MM.1S (cell line): ENCODE data around the gene PDE3B.
"Not testable (repeated sequence)": the region's sequence is repeated elsewhere in the genome, so short reads cannot be mapped to it uniquely, and the experiment has no call there.

Source experiments
- DNase-seq: peaks from one replicate; pipeline ENCODE4 v3.0.0-alpha.2; 2015
- H2AFZ ChIP-seq: fragments of 300-600 bp; sonication (generic); 2 replicates; pipeline ENCODE4 v1.6.0; 2016; ENCODE audit warnings: antibody characterized with exemption, low read length
- H3F3A ChIP-seq: fragments of 300-600 bp; sonication (generic); 2 replicates; pipeline ENCODE4 v1.6.1; 2016; ENCODE audit warnings: mild to moderate bottlenecking, antibody characterized with exemption, low read length, moderate library complexity, mixed read lengths; ENCODE audit not compliant: insufficient read depth
- H3K27ac ChIP-seq: fragments of 300-600 bp; sonication (generic); 2 replicates; pipeline ENCODE4 v1.5.1; 2016; ENCODE audit warnings: mild to moderate bottlenecking, low read length
- H3K27me3 ChIP-seq: fragments of 300-600 bp; sonication (generic); replicated peaks from 2 replicates; pipeline ENCODE4 v1.6.0; 2016; ENCODE audit warnings: low read length; ENCODE audit not compliant: insufficient read depth
- H3K36me3 ChIP-seq: fragments of 300-600 bp; sonication (generic); replicated peaks from 2 replicates; pipeline ENCODE4 v1.6.1; 2016; ENCODE audit warnings: mild to moderate bottlenecking, low read length, mixed read lengths; ENCODE audit not compliant: insufficient read depth
- H3K4me1 ChIP-seq: fragments of 300-600 bp; sonication (generic); 2 replicates; pipeline ENCODE4 v1.6.1; 2016; ENCODE audit warnings: low read length, mixed read lengths
- H3K4me2 ChIP-seq: fragments of 300-600 bp; sonication (generic); 2 replicates; pipeline ENCODE4 v1.6.0; 2016; ENCODE audit warnings: low read depth, low read length
- H3K4me3 ChIP-seq: fragments of 300-600 bp; sonication (generic); 2 replicates; pipeline ENCODE4 v1.5.1; 2016; ENCODE audit warnings: low read length, mixed read lengths
- H3K79me2 ChIP-seq: fragments of 300-600 bp; sonication (generic); 2 replicates; pipeline ENCODE4 v1.6.1; 2016; ENCODE audit warnings: mixed run types, low read length, mixed read lengths
- H3K9ac ChIP-seq: fragments of 300-600 bp; sonication (generic); 2 replicates; pipeline ENCODE4 v1.6.1; 2016; ENCODE audit warnings: low read length, mixed read lengths
- H3K9me2 ChIP-seq: fragments of 300-600 bp; sonication (generic); replicated peaks from 2 replicates; pipeline ENCODE4 v1.6.1; 2016; ENCODE audit warnings: mild to moderate bottlenecking, low read length, mixed read lengths; ENCODE audit not compliant: insufficient read depth
- H3K9me3 ChIP-seq: fragments of 300-600 bp; sonication (generic); replicated peaks from 2 replicates; pipeline ENCODE4 v1.6.1; 2016; ENCODE audit warnings: mild to moderate bottlenecking, low read length, mixed read lengths; ENCODE audit not compliant: insufficient read depth
- H4K20me1 ChIP-seq: fragments of 300-600 bp; sonication (generic); 2 replicates; pipeline ENCODE4 v1.6.1; 2016; ENCODE audit warnings: mild to moderate bottlenecking, low read length, moderate library complexity, mixed read lengths; ENCODE audit not compliant: insufficient read depth
- EZH2 ChIP-seq: fragments of 300-600 bp; sonication (generic); optimal IDR thresholded peaks from 2 replicates; pipeline ENCODE3; 2017; ENCODE audit warnings: low read depth, mild to moderate bottlenecking, antibody characterized with exemption, low read length, mixed read lengths
- EZH2phosphoT487 ChIP-seq: fragments of 300-600 bp; sonication (generic); IDR thresholded peaks from 2 replicates; pipeline ENCODE4 v1.6.1; 2018; ENCODE audit warnings: antibody characterized with exemption, low read length
- TF ChIP-seq, protein P1 (sequence below): fragments of 300-600 bp; sonication (generic); IDR thresholded peaks from 2 replicates; pipeline ENCODE4 v1.5.1; 2016; ENCODE audit warnings: antibody characterized with exemption, low read length, mixed read lengths

PDE3B gene

DNA sequence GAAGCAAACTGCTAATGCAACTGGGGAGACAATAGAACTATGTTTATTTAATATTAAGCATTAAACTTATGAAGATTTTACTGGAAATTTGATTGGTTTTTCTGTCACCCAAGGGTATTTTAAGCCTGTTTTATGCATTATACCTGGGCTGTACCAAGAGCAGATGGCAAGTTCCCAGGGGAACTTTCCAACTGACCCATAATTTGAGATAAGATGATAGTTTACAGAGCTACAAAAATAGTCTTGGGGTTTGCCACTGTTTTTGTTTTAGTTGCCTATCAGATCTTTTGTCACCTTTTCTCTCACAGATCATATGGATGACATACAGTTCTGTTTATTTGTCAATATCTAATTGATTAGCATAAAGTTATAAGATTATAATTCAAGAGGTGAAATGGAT is 43.9 kb downstream of the PDE3B start:
- no peak overlapping the region for H3K4me2 ChIP-seq
- no peak for DNase-seq
- TF ChIP-seq, protein P1, sequence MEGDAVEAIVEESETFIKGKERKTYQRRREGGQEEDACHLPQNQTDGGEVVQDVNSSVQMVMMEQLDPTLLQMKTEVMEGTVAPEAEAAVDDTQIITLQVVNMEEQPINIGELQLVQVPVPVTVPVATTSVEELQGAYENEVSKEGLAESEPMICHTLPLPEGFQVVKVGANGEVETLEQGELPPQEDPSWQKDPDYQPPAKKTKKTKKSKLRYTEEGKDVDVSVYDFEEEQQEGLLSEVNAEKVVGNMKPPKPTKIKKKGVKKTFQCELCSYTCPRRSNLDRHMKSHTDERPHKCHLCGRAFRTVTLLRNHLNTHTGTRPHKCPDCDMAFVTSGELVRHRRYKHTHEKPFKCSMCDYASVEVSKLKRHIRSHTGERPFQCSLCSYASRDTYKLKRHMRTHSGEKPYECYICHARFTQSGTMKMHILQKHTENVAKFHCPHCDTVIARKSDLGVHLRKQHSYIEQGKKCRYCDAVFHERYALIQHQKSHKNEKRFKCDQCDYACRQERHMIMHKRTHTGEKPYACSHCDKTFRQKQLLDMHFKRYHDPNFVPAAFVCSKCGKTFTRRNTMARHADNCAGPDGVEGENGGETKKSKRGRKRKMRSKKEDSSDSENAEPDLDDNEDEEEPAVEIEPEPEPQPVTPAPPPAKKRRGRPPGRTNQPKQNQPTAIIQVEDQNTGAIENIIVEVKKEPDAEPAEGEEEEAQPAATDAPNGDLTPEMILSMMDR = no peak
- TF ChIP-seq EZH2 (no peak), EZH2phosphoT487 (no peak)

GRCh38 chr11:14687943-14688627 is 44.5 kb downstream of the PDE3B start:
- no peak overlapping the region for H3K4me2 ChIP-seq
- H3K9me2 ChIP-seq = no peaks in the 10 kb centered on the region
- H4K20me1 ChIP-seq = 0 out of 2 replicates have a peak, but pooled peaks cover 2% of the 10 kb centered on the region
- H3K9ac ChIP-seq = no peak overlapping the region
- no peak overlapping the region for H3K27ac ChIP-seq
- no peaks in the 10 kb centered on the region for H3F3A ChIP-seq
- H2AFZ ChIP-seq = no peak overlapping the region
- no peaks in the 10 kb centered on the region for H3K27me3 ChIP-seq
- DNase-seq = no peak
- no peaks in the 10 kb centered on the region for H3K9me3 ChIP-seq
- H3K79me2 ChIP-seq = no peaks in the 10 kb centered on the region
- no peak overlapping the region for H3K4me3 ChIP-seq
- H3K4me1 ChIP-seq = no peaks in the 10 kb centered on the region
- H3K36me3 ChIP-seq = no peaks in the 10 kb centered on the region
- TF ChIP-seq EZH2phosphoT487 (no peak), EZH2 (no peak)
- TF ChIP-seq, protein P1 = no peak

More for the DNA sequence above, 43.9 kb downstream of the PDE3B start:
- Histone ChIP-seq H3K36me3 (no peaks in the 10 kb centered on the region), H2AFZ (no peak overlapping the region), H3K9me2 (no peaks in the 10 kb centered on the region), H3K9me3 (no peaks in the 10 kb centered on the region), H3K9ac (no peak overlapping the region), H3K4me3 (no peak overlapping the region), H3F3A (no peaks in the 10 kb centered on the region), H3K27me3 (no peaks in the 10 kb centered on the region), H3K79me2 (no peaks in the 10 kb centered on the region), H4K20me1 (0 out of 2 replicates have a peak, but pooled peaks cover 2% of the 10 kb centered on the region), H3K4me1 (no peaks in the 10 kb centered on the region), H3K27ac (no peak overlapping the region)

GRCh38 chr11:14695656-14696055 is 52.1 kb downstream of the PDE3B start:
- H3K27me3 ChIP-seq, H3K4me3 ChIP-seq, H2AFZ ChIP-seq, DNase-seq, H3K36me3 ChIP-seq, H3K27ac ChIP-seq, H3K9me3 ChIP-seq, H4K20me1 ChIP-seq, H3F3A ChIP-seq, H3K9me2 ChIP-seq, H3K4me1 ChIP-seq, H3K4me2 ChIP-seq, H3K9ac ChIP-seq, H3K79me2 ChIP-seq: not testable (repeated sequence)

GRCh38 chr11:14698771-14699170 is 55.2 kb downstream of the PDE3B start:
- H3K9me2 ChIP-seq = no peaks in the 10 kb centered on the region
- no peaks in the 10 kb centered on the region for H4K20me1 ChIP-seq
- TF ChIP-seq EZH2 (no peak), EZH2phosphoT487 (no peak)
- TF ChIP-seq, protein P1 = no peak
- no peak overlapping the region for H3K9ac ChIP-seq
- H2AFZ ChIP-seq = no peak overlapping the region
- DNase-seq = no peak
- H3K4me2 ChIP-seq = no peak overlapping the region
- H3K27ac ChIP-seq = no peak overlapping the region
- H3K4me1 ChIP-seq = peaks cover 6% of the 10 kb centered on the region; the same call in 1 of the 2 replicates
- no peak overlapping the region for H3K4me3 ChIP-seq
- no peaks in the 10 kb centered on the region for H3K9me3 ChIP-seq
- H3K79me2 ChIP-seq = no peaks in the 10 kb centered on the region
- H3K36me3 ChIP-seq = no peaks in the 10 kb centered on the region
- no peaks in the 10 kb centered on the region for H3F3A ChIP-seq
- H3K27me3 ChIP-seq = no peaks in the 10 kb centered on the region
